OCI-LY3 (cell line): ENCODE measurements around the gene LMTK3.

Experiments
- EZH2phosphoT487 ChIP-seq: fragments of 200-600 bp; shearing (Covaris generic); IDR thresholded peaks from 2 replicates; pipeline ENCODE4 v1.6.1; 2018; ENCODE audit warnings: antibody characterized with exemption, mixed run types, low read depth
- TF ChIP-seq, protein P1 (sequence below): fragments of 200-600, 300-600 bp; sonication (generic); IDR thresholded peaks from 2 replicates; pipeline ENCODE4 v1.5.1; 2014; ENCODE audit warnings: antibody characterized with exemption, low read length, low read depth

- TF ChIP-seq, protein P1, sequence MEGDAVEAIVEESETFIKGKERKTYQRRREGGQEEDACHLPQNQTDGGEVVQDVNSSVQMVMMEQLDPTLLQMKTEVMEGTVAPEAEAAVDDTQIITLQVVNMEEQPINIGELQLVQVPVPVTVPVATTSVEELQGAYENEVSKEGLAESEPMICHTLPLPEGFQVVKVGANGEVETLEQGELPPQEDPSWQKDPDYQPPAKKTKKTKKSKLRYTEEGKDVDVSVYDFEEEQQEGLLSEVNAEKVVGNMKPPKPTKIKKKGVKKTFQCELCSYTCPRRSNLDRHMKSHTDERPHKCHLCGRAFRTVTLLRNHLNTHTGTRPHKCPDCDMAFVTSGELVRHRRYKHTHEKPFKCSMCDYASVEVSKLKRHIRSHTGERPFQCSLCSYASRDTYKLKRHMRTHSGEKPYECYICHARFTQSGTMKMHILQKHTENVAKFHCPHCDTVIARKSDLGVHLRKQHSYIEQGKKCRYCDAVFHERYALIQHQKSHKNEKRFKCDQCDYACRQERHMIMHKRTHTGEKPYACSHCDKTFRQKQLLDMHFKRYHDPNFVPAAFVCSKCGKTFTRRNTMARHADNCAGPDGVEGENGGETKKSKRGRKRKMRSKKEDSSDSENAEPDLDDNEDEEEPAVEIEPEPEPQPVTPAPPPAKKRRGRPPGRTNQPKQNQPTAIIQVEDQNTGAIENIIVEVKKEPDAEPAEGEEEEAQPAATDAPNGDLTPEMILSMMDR = no peak
- no peak for TF ChIP-seq EZH2phosphoT487
Measured at GRCh38 chr19:48471836-48472235, 39.8 kb downstream of the LMTK3 start.
